ENCODE measurements around the gene EEF1A1.
A peak's percentile ranks its signal among the peaks of the same experiment; 100 is the strongest.
"Not testable (repeated sequence)": the region's sequence is repeated elsewhere in the genome, so short reads cannot be mapped to it uniquely, and the experiment has no call there.

EEF1A1 gene

GRCh38 chr6:73537677-73538076 lies 16.8 kb upstream of the EEF1A1 start:
- DNase-seq (ENCODE audit: low spot score) = no peak

- no peak for DNase-seq (ENCODE audit: low spot score)
Observed at GRCh38 chr6:73534628-73535027, 13.8 kb upstream of the EEF1A1 start.

- no peak for DNase-seq (ENCODE audit: low spot score)
Observed at GRCh38 chr6:73532293-73532692, 11.5 kb upstream of the EEF1A1 start.

GRCh38 chr6:73528897-73529296 lies 8.1 kb upstream of the EEF1A1 start:
- DNase-seq (ENCODE audit: low spot score) = no peak

- no peak for DNase-seq (ENCODE audit: low spot score)
Observed at GRCh38 chr6:73525546-73526330, 4.9 kb upstream of the EEF1A1 start.

GRCh38 chr6:73523434-73524123 lies 2.7 kb upstream of the EEF1A1 start:
- DNase-seq (ENCODE audit: low spot score) = no peak

GRCh38 chr6:73521351-73521985 lies 636 bp upstream of the EEF1A1 start:
- DNase-seq (ENCODE audit: low spot score) = peak; percentile 45

- DNase-seq (ENCODE audit: low spot score) = peak; percentile 26
Observed at GRCh38 chr6:73519926-73520687, 725 bp downstream of the EEF1A1 start.

GRCh38 chr6:73518982-73519881 lies 1.6 kb downstream of the EEF1A1 start:
- DNase-seq (ENCODE audit: low spot score) = not testable (repeated sequence)

GRCh38 chr6:73518100-73518981 lies 2.5 kb downstream of the EEF1A1 start:
- not testable (repeated sequence) for DNase-seq (ENCODE audit: low spot score)

GRCh38 chr6:73516514-73517489 lies 4.0 kb downstream of the EEF1A1 start:
- no peak for DNase-seq (ENCODE audit: low spot score)

GRCh38 chr6:73515204-73515655 lies 5.6 kb downstream of the EEF1A1 start:
- DNase-seq (ENCODE audit: low spot score) = no peak

- no peak for DNase-seq (ENCODE audit: low spot score)
Observed at GRCh38 chr6:73514746-73515110, 6.1 kb downstream of the EEF1A1 start.

GRCh38 chr6:73513496-73513854 lies 7.4 kb downstream of the EEF1A1 start:
- DNase-seq (ENCODE audit: low spot score) = no peak

- no peak for DNase-seq (ENCODE audit: low spot score)
Observed at GRCh38 chr6:73511796-73512195, 9.0 kb downstream of the EEF1A1 start.

- no peak for DNase-seq (ENCODE audit: low spot score)
Observed at GRCh38 chr6:73509851-73510250, 11.0 kb downstream of the EEF1A1 start.

- DNase-seq (ENCODE audit: low spot score) = no peak
Observed at GRCh38 chr6:73508776-73509175, 12.1 kb downstream of the EEF1A1 start.

GRCh38 chr6:73506246-73506645 lies 14.6 kb downstream of the EEF1A1 start:
- no peak for DNase-seq (ENCODE audit: low spot score)

GRCh38 chr6:73505705-73506104 lies 15.1 kb downstream of the EEF1A1 start:
- DNase-seq (ENCODE audit: low spot score) = not testable (repeated sequence)

All from COLO829 (cell line).